NCI-H82 (cell line): ENCODE data around the gene SCAMP3.
A peak's percentile ranks its signal among the peaks of the same experiment; 100 is the strongest.
"Not testable (repeated sequence)": the region's sequence is repeated elsewhere in the genome, so short reads cannot be mapped to it uniquely, and the experiment has no call there.

Source experiments
- DNase-seq: peaks from one replicate; lab custom pipeline; 2025; lab: John Stamatoyannopoulos, UW

Gene SCAMP3

GRCh38 chr1:155261852-155262673 lies at the start of gene SCAMP3:
SCAMP3 (minus strand) TSS chr1:155262360; CDS start chr1:155262151, 209 bp downstream.
- peak; percentile 100 for DNase-seq

- peak; percentile 59 for DNase-seq
Measured at GRCh38 chr1:155309423-155310021, 47.4 kb upstream of the SCAMP3 start.

- DNase-seq: peak; percentile 100
Measured at GRCh38 chr1:155308493-155309422, 46.6 kb upstream of the SCAMP3 start, which contains the start of gene FDPS. FDPS (plus strand) TSS chr1:155308866; CDS start chr1:155309790, 924 bp downstream.

GRCh38 chr1:155307247-155307740 lies 45.1 kb upstream of the SCAMP3 start:
- peak; percentile 75 for DNase-seq

GRCh38 chr1:155305881-155306391 lies 43.8 kb upstream of the SCAMP3 start:
- no peak for DNase-seq

GRCh38 chr1:155304558-155305063 lies 42.5 kb upstream of the SCAMP3 start:
- DNase-seq: no peak

GRCh38 chr1:155301342-155301841 lies 39.2 kb upstream of the SCAMP3 start, which contains the start of gene PKLR:
PKLR (minus strand) TSS chr1:155301438; CDS start chr1:155301395, 43 bp downstream.
- no peak for DNase-seq

- no peak for DNase-seq
Measured at GRCh38 chr1:155300553-155301329, 38.6 kb upstream of the SCAMP3 start.

- no peak for DNase-seq
Measured at GRCh38 chr1:155300024-155300423, 37.9 kb upstream of the SCAMP3 start.

- no peak for DNase-seq
Measured at GRCh38 chr1:155297384-155297783, 35.2 kb upstream of the SCAMP3 start.

- DNase-seq: no peak
Measured at GRCh38 chr1:155296661-155297060, 34.5 kb upstream of the SCAMP3 start.

- DNase-seq: no peak
Measured at GRCh38 chr1:155295942-155296267, 33.7 kb upstream of the SCAMP3 start.

- no peak for DNase-seq
Measured at GRCh38 chr1:155295183-155295941, 33.2 kb upstream of the SCAMP3 start.

GRCh38 chr1:155294520-155295182 lies 32.5 kb upstream of the SCAMP3 start:
- DNase-seq: no peak

- no peak for DNase-seq
Measured at GRCh38 chr1:155293086-155293749, 31.1 kb upstream of the SCAMP3 start.

GRCh38 chr1:155291006-155291405 lies 28.8 kb upstream of the SCAMP3 start:
- DNase-seq: not testable (repeated sequence)

- DNase-seq: no peak
Measured at GRCh38 chr1:155287987-155288543, 25.9 kb upstream of the SCAMP3 start.

GRCh38 chr1:155286544-155286943 lies 24.4 kb upstream of the SCAMP3 start:
- DNase-seq: no peak
